HG03095 (cell line): Measurements from ENCODE around the gene GPR89B.
"Not testable (repeated sequence)": the region's sequence is repeated elsewhere in the genome, so short reads cannot be mapped to it uniquely, and the experiment has no call there.

Experiments used
- ATAC-seq: cut with Tn5 transposase; IDR thresholded peaks from one replicate; pipeline ENCODE4 v1.9.1; 2021; ENCODE audit warnings: moderate library complexity; ENCODE audit not compliant: unreplicated experiment

GPR89B gene

DNA sequence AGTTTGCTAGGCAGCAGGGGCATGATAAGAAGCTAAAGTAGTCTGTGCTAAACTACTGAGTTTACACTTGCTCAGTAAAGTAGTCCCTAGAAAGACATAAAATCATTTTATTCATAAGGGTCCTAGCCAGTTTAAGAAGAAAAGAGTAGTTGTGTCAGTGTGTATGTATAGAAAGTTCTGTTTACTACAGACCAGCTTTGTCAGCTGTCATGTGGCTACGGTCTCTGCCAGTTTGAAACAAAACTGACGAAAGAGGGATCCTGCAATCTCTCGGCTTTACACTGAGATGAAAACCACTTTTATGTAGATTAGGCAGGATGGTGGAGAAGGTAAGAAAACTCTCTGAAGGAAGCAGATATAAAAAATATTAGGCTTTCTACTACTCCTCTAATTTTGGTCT is 7.1 kb downstream of the GPR89B start:
- not testable (repeated sequence) for ATAC-seq

DNA sequence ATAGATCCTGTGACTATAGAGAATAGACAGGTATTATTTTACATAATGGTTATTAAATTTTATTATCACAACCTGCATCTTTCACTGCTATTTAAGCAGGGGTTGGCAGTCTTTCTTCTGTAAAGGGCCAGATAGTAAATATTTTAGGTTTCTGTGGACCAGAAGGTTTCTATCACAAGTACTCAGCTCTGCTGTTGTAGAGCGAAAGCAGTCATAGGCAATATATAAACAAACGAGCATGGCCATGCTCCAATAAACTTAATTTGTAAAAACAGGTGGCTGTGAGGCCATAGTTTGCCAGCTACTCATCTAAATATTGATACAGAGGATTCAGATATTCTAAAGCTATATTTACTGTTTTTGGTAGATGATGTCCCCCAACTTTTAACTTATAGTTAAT is 12.2 kb downstream of the GPR89B start:
- not testable (repeated sequence) for ATAC-seq

DNA sequence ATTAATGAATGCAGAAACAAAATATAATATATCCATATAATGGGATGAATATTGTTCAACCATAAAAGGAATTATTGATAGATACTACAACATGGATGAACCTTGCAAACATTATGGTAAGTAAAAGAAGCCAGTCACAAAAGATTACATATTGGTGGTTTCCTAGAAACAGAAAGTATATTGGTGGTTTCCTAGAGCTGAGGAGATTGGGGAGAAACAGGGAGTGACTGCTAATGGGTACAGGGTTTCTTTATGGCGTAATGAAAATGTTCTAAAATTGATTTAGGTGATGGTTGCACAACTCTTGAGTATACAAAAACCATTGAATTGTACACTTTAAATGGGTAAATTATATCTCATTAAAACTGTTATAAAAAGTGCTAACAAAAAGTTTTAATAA is 14.3 kb downstream of the GPR89B start:
- not testable (repeated sequence) for ATAC-seq

DNA sequence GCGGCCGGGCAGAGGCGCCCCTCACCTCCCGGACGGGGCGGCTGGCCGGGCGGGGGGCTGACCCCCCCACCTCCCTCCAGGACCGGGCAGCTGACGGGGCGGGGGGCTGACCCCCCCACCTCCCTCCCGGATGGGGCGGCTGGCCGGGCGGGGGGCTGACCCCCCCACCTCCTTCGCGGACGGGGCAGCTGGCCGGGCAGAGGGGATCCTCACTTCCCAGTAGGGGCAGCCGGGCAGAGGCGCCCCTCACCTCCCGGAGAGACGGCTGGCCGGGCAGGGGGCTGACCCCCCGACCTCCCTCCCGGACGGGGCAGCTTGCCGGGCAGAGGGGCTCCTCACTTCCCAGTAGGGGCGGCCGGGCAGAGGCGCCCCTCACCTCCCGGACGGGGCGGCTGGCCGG is 21.3 kb downstream of the GPR89B start:
- not testable (repeated sequence) for ATAC-seq

DNA sequence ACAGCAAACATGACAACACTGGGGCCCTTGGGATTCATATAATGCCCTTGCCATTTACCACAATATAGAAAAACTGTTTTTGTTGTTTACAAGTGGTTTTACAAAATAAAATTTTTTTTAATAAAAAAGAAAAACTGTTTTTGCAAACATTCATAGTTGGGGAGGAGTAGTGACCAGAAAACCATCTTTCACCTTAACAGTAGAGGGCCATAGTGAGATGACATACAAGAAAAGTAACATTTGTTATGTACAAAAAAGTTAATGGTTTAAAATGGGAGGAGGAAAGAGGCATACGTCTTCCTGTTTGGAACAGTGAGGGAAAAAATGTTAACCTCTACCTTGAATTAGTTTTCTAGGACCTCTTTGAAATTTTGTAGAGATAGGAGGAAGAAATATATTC is 30.7 kb downstream of the GPR89B start:
- ATAC-seq: not testable (repeated sequence)

DNA sequence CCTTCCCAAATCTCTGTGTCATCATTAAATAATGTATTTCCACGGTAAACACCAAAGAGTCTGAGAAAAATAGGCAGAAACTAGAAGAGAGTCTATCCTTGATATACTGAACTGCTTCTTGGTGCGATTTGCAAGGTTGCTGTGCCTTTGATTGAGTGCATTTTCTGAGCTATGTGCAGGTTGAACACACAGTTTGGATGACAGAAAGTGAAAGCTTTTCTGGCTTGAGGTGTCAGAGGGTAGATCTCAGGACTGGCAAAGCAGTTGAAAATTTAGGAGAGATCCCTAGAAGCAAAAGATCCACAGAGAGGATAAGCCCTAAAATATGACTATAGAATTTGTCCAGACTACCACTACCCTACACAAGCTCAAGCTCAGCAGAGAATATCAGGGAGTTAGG is 31.5 kb downstream of the GPR89B start:
- not testable (repeated sequence) for ATAC-seq

DNA sequence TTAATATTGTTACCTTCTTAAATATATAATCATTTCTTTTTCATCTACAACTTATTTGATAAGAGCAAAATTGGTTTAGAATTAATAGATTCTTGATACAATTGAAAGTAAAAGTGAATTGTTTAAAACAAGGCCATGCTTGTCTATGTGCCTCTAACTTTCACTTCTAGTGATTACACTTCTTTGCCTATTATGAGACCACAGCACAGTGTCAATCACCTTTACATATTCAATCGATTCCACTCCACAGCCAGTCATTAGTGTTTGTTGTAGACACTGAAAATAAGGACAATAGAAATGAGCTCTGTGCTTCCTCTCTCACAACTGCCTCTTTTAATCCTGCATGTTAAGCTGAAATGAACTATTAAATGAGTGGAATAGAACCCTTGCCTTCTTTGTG is 36.4 kb downstream of the GPR89B start:
- not testable (repeated sequence) for ATAC-seq

DNA sequence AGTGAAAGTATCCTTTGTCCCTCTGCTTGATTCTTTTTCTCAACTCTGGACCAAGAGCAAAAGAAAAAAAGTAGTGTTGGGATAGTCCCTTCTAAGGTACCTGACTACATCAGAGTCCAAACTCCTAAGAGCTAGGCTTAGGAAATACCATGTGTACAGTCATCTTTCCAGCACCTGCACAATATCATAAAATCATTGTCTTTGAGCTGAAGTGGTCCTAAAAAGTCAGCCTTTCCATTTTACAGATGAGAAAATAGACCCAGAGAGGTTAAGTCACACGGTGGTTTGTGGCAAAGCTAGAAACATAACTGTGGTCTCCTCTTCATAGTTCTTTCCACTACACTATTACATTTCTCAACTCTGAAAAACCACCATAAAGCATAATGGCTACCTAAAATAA is 38.4 kb downstream of the GPR89B start:
- ATAC-seq: not testable (repeated sequence)

DNA sequence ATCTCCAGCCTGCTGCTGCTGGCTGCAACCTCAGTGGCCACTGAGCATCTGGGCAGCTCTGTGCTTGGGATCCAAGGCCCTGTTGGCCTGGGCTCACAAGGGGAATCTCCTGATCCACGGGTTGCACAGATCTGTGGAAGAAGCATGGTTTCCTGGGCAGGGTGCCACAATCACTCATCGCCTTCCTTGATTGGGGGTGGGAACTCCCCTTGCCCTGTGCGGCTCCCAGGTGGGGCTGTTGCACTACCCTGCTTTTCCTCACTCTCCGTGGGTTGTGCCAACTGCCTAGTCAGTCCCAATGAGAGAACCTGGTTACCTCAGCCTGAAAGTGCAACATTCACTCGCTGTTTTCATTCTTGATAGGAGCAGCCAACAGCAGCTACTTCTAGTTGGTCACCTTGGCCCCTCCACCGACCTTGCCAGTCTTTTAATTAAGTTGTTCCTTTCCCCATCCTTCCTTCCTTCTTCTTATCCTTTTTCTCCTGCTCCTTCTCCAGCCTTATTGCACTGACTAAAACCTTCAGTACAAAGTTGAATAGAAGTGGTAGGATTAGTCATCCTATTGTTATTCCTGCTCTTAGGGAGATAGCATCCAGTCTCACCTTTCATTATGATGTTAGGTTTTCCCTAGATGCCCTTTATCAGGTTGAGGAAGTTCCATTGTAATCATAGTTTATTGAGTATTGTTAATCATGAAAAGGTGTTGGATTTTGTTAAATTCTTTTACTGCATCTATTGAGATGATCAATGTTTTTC is 50.9 kb downstream of the GPR89B start:
- not testable (repeated sequence) for ATAC-seq

DNA sequence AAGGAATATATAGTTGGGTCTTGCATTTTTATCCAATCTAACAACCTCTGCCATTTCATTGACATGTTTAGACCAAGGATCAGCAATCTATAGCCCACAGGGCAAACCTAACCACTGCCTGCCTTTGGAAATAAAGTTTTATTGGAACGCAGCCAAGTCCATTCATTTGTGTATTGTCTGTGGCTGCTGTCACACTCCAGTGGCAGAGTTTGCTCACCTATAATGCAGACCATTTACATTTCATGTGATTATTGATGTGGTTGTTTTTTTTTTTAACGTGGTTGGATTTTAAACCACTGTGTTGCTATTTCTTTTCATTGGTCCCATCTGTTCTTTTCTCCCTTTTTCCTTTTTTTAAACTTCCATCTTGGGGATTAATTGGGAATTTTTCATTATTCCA is 57.2 kb downstream of the GPR89B start:
- ATAC-seq: not testable (repeated sequence)

DNA sequence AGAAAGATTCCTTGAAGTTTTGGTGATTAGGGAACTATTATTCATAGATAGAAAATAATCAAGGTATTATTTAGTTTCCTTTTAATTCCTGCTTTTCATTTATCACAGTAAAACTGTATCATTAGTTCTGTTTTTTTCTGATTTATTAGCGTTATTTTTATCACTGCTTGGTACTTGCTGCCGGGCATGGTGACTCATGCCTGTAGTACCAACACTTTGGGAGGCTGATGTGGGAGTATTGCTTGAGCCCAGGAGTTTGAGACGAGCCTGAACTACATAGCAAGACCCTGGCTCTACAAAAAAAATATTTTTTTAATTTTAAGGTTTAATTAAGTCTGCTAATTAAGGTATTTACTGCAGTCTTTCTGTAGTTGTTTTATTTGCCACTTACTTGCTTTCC is 59.7 kb downstream of the GPR89B start:
- not testable (repeated sequence) for ATAC-seq

DNA sequence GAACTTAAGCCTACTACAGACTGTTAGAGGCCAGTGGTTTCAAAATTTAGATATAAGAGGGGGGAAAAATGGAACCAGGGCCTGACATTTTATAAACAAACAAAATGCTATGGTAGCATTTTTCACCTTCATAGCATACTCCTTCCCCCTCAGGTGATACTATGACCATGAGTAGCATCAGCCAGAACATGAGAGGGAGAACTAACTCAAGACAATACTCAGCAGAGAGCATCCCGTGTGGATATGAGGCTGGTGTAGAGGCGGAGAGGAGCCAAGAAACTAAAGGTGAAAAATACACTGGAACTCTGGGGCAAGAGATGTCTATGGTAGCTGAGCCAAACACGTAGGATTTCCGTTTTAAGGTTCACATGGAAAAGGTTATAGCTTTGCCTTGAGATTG is 64.7 kb downstream of the GPR89B start:
- ATAC-seq: not testable (repeated sequence)

DNA sequence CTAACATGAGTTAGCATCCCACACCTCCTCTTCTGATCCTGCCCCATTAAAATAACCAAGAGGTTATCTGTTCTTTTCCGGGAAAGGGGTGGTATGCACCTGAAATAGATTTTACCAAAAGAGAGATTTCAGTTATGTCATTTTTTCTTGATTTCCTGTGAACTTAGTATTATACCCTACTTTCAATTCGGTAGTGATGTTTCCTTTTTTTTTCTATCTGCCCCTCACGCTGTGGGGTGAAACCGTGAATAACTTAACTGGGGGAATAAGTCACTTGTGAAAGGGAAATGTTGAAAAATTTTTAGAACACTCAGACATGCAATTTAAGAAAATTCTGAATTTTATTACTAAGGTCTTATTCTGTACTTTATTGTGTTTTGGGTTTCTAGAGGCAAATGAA is 65.2 kb downstream of the GPR89B start:
- ATAC-seq: not testable (repeated sequence)

DNA sequence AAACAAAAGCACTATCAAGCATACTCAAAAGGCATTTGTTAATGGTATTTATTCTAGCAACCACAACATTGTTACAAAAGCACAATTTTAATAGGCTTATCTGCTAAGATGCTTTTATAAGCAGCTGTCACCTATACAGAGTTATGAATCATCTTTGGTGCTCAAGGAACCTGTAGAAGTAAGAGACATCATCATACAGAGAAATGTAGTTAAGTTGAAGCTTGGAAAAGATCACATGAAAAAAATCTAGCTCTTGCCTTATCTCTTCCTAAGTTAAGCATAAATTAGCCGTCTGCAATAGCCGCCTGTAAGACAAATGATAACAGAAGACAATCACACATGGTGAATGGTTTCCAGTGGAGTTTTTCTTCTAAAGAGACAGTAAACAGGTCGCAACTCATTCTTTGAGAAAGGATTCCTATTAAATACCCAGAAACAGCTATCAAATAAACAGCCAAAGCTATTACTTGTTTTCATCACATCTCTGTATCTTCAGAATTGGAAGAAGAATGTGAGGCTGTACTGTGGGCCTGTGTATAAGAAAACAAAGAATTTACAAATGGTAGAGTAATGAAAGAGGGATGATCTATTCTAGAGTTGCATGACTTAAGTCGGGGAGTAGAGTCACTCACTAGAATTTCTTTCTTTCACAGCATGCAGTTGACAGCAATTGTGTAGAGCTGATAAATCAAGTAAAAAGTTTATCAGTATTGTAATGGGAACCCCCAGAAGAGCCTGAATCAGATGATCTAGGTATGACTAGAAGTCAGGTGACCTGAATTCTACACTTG is 65.8 kb downstream of the GPR89B start:
- ATAC-seq: not testable (repeated sequence)

DNA sequence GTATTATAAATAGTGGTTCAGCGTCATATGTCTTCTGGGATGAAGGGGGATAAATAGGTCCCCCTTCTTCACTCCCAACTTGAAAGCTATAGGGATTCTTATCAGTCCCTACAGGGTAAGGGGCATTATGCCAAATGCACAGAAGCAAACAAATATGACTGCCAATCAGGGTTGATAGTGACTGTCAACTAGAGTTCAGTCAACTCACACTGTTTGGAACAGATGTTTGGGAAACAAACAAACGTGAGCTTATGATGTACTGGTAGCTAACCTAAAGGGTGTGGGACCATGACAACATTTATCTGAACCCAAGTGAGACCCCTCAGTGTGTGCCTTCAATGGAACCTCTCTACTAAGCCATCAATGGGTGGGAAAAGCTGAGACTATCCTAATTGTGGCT is 67.9 kb downstream of the GPR89B start:
- ATAC-seq: not testable (repeated sequence)

DNA sequence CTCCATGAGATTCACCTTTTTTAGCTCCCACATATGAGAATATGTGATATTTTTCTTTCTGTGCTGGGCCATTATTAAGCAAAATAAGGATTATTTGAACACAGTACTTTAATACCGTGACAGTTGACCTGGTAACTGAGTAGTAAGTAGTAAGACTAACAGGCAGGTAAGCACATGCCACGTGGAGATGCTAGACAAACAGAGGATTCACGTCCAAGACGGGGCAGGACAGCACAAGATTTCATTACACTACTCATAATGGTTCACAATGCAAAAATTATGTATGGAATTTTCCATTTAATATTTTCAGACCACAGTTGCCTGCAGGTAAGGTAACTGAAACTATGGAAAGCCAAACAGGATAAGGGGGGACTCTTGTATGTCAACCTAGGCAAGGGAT is 79.5 kb downstream of the GPR89B start:
- not testable (repeated sequence) for ATAC-seq

DNA sequence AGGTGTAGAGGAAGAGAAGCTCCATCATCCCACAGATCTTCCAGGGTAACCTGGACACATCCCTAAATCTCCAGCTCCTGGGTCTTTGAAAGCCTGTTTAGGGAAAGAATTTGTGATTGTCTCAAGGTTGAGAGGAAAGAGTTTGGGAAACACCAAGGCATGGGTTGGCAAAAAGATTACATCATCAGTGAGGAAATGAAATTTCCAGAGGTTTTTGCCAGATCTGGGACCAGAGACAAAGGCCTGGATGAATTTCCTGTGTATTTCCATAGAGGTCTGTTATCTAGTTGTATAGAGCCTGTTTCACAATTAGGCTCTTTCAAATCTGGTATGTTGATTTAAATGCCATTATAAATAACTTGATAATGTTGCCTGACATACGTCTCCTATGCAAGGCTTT is 82.3 kb downstream of the GPR89B start:
- ATAC-seq: no peak

DNA sequence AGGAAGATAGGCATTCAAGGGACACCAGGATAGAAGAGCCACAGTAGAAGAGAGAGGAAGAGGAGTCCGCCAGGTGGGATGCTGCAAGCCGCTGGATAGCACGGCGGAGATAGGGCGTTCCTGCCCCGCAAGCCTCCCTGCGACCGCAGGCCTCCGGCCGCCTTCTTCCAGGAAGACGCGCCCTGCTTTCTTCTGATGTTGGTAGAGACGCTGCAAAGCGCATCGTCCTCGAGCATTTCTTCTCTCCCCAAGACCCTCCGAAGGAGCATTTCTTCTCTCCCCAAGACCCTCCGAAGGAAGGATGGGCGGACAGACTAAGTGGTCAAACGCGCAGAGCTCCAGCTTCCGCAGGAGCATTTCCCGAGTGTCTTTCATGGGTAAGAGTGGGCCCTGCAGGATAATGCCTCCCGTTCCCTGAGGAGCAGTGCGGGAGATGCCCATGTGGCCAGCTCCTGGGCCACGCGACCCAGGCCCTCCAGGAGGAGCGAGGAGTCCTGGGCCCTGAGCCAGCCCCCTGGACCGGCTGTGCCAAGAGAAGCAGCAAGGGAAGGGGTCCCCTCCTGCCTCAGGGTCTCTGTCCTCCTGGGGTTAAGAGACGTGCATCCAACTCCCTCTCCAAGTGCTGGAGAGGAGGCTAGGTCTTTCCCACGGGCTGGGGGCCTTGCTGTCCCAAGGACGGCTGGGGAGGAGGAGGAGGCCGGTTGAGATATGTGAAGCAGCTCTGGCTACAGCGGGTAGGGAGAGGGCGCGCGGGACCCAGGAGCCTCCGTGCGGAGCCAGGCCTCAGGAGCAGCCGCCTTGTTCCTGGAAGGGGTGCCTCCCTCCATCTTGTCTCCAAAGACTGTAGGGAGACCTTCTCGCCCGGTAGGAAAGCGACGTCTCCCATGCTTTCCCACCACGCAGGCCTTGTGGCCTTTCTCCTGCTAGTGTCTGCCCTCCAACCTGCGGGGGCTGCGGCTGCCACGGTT is 85.2 kb downstream of the GPR89B start:
- ATAC-seq: not testable (repeated sequence)

DNA sequence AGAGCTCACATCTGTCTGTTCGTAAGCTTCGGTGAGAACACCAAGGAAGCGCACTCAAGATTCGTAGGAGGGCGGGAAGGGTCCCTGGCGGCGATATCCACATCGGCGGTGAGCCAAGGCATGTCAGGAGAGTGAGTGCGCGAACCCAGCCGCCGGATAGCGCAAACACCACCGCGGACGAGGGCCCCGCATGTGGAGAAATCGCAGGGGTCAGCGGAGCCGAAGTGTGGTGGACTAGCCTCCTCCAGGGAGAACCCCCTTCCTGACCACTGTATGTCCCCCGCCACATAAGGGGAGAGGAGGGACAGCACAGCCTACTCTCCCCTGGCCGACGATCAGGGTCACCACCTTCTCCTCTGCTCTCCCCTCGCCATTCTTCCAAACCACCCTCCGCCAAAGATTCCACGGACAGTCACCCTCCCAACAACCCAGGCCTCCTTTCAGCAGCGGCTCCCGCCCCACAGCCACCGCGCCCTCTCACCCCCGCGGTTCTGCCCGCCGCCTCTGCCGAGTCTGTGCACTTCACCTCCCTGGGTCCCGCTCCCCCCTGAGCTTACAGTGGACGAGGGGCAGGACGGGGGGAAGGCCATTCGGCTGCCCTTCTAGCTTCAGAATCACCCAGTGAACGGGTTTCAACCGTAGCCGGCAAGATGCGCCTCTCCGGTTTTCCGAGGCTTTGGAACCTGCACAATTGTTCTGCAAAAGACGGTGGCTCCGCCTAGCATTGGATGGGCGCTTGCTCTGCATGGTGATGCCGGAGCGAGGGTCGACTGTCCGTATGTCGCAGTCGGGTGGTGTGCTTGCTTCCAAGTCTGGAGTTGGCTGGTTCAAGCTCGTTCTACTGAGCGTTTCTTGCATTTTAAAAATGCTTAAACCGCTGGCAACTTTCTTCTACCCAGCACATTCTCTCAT is 86.3 kb downstream of the GPR89B start:
- ATAC-seq: not testable (repeated sequence)

DNA sequence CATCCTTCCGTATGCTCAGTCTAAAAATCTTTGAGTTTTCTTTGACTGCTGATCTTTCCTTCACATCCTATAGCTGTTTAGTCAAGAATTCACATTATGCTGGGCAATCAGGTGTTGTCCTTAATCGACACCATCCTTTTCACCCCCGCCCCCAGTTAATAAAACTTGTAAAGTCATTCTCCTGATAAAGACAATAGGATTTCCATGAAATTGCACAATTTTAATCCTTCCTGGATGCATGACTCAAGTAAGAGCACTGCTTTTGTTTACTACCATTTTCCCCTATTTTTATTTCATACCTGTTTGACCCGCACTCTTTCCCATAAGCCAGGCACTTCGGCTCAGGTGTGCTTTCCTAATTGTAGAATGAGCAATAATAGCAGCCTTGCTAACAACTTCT is 96.7 kb downstream of the GPR89B start:
- not testable (repeated sequence) for ATAC-seq
